H1 (cell line): ENCODE results near the gene PSME4. TPM values are rescaled to one million over a fixed set of nuclear protein-coding genes. Genes with fewer than 3 reads are reported as not detected.

Experiments used
- CTCF ChIA-PET: fragments of 300-600 bp; sonication (Branson Sonifier 250); formaldehyde crosslinking; loops from one replicate; lab custom pipeline; 2021; ENCODE audit not compliant: partially characterized antibody; lab: Charles Lee
- POLR2A ChIA-PET: fragments of 300-600 bp; sonication (Branson Sonifier 250); formaldehyde crosslinking; loops from one replicate; lab custom pipeline; 2021; ENCODE audit warnings: inconsistent platforms; ENCODE audit not compliant: partially characterized antibody; lab: Charles Lee
- DNase-seq, 2 experiments: peaks; one replicate each; pipeline versions ENCODE4 v3.0.0 to v3.0.0-alpha.2; 2010 to 2022; ENCODE audit warnings: low spot score in 2 of 2, low read depth in 1 of 2, mixed read lengths in 1 of 2
- FAIRE-seq: peaks from 2 replicates; lab custom pipeline; 2011; peaks lifted over from hg19 to GRCh38; lab: Jason Lieb, UNC
- H2AFZ ChIP-seq: 2 replicates; pipeline ENCODE4 v1.8.1; 2012; ENCODE audit warnings: low read length, inconsistent platforms
- H2AK5ac ChIP-seq: 2 replicates; pipeline ENCODE4 v1.6.1; 2013; ENCODE audit warnings: low read depth, low read length
- H2BK120ac ChIP-seq: replicated peaks from 2 replicates; pipeline ENCODE3; 2013; ENCODE audit warnings: low read depth, low read length, inconsistent platforms
- H2BK12ac ChIP-seq: 2 replicates; pipeline ENCODE4 v1.6.1; 2013; ENCODE audit warnings: low read depth, low read length
- H2BK15ac ChIP-seq: 2 replicates; pipeline ENCODE4 v1.6.1; 2013; ENCODE audit warnings: low read length
- H2BK20ac ChIP-seq: 2 replicates; pipeline ENCODE4 v1.6.1; 2013; ENCODE audit warnings: low read length
- H2BK5ac ChIP-seq: 2 replicates; pipeline ENCODE4 v1.6.1; 2013; ENCODE audit warnings: low read depth, low read length
- H3K14ac ChIP-seq: 2 replicates; pipeline ENCODE4 v1.6.1; 2013; ENCODE audit warnings: inconsistent platforms; ENCODE audit not compliant: insufficient read length
- H3K18ac ChIP-seq: 2 replicates; pipeline ENCODE4 v1.6.1; 2013; ENCODE audit warnings: low read length; ENCODE audit errors: extremely low read depth
- H3K23ac ChIP-seq: 2 replicates; pipeline ENCODE4 v1.6.1; 2013; ENCODE audit warnings: inconsistent platforms; ENCODE audit not compliant: insufficient read length
- H3K23me2 ChIP-seq: 2 replicates; pipeline ENCODE4 v1.6.1; 2013; ENCODE audit warnings: low read depth, low read length
- H3K27ac ChIP-seq: 2 replicates; pipeline ENCODE4 v1.6.1; 2011; ENCODE audit warnings: low read depth, low read length, inconsistent platforms
- H3K27me3 ChIP-seq, 4 experiments: replicated peaks in 1 of 4; 1 replicate in 1 of 4; 2 replicates in 3 of 4; pipeline versions ENCODE4 v1.6.1 to v1.8.1; 2011 to 2013; ENCODE audit warnings: low read length in 3 of 4, mild to moderate bottlenecking in 3 of 4, inconsistent platforms in 2 of 4, mixed read lengths in 2 of 4, moderate library complexity in 1 of 4; ENCODE audit not compliant: control insufficient read depth in 3 of 4, insufficient read depth in 3 of 4; ENCODE audit errors: extremely low read depth in 1 of 4
- H3K36me3 ChIP-seq, 4 experiments: 2 replicates each; pipeline versions ENCODE4 v1.6.1 to v1.8.1; 2011 to 2013; ENCODE audit warnings: mild to moderate bottlenecking in 4 of 4, low read length in 3 of 4, moderate library complexity in 2 of 4, control low read depth in 1 of 4, inconsistent platforms in 1 of 4; ENCODE audit not compliant: insufficient read depth in 4 of 4, control insufficient read depth in 2 of 4
- H3K4ac ChIP-seq: replicated peaks from 2 replicates; pipeline ENCODE3; 2013; ENCODE audit warnings: low read length, low read depth, mixed read lengths, inconsistent platforms; ENCODE audit not compliant: insufficient read length
- H3K4me1 ChIP-seq, 4 experiments: replicated peaks in 1 of 4; 1 replicate in 1 of 4; 2 replicates in 3 of 4; pipeline versions ENCODE4 v1.6.1 to v1.8.1; 2011 to 2013; ENCODE audit warnings: low read length in 3 of 4, inconsistent platforms in 2 of 4, mixed read lengths in 1 of 4; ENCODE audit not compliant: insufficient read depth in 4 of 4, control insufficient read depth in 3 of 4
- H3K4me2 ChIP-seq, 2 experiments: 2 replicates each; pipeline versions ENCODE4 v1.6.1 to v1.8.1; 2011 to 2013; ENCODE audit warnings: low read depth in 2 of 2, low read length in 2 of 2, control low read depth in 1 of 2, inconsistent platforms in 1 of 2, mild to moderate bottlenecking in 1 of 2; ENCODE audit not compliant: insufficient read depth in 1 of 2
- H3K4me3 ChIP-seq, 4 experiments: fragments of 200-600, 300-600 bp in 1 of 4; sonication (generic), shearing (Covaris generic), sonication (Bioruptor Twin) in 1 of 4; 2 replicates each; pipeline versions ENCODE4 v1.5.1 to v1.8.1; 2011 to 2016; ENCODE audit warnings: low read length in 4 of 4, low read depth in 3 of 4, control low read depth in 2 of 4, inconsistent platforms in 2 of 4, mild to moderate bottlenecking in 2 of 4, mixed read lengths in 1 of 4, moderate library complexity in 1 of 4; ENCODE audit not compliant: insufficient read depth in 2 of 4; ENCODE audit errors: extremely low read depth in 1 of 4
- H3K56ac ChIP-seq: replicated peaks from 2 replicates; pipeline ENCODE3; 2013; ENCODE audit warnings: low read depth, mild to moderate bottlenecking, mixed read lengths, low read length, inconsistent platforms; ENCODE audit not compliant: insufficient read length
- H3K79me1 ChIP-seq: 2 replicates; pipeline ENCODE4 v1.6.1; 2013; ENCODE audit warnings: low read depth, low read length, control low read depth
- H3K79me2 ChIP-seq, 2 experiments: 2 replicates each; pipeline versions ENCODE4 v1.6.1 to v1.8.1; 2012 to 2013; ENCODE audit warnings: low read length in 2 of 2, mild to moderate bottlenecking in 2 of 2, inconsistent platforms in 1 of 2; ENCODE audit not compliant: insufficient read depth in 2 of 2, control insufficient read depth in 1 of 2
- H3K9ac ChIP-seq, 4 experiments: replicated peaks in 1 of 4; 1 replicate in 1 of 4; 2 replicates in 3 of 4; pipeline versions ENCODE4 v1.6.1 to v1.8.1; 2011 to 2013; ENCODE audit warnings: low read depth in 3 of 4, low read length in 3 of 4, control low read depth in 2 of 4, mild to moderate bottlenecking in 2 of 4, moderate library complexity in 2 of 4, inconsistent platforms in 1 of 4; ENCODE audit errors: extremely low read depth in 1 of 4
- H3K9me3 ChIP-seq, 2 experiments: 2 replicates each; pipeline versions ENCODE4 v1.6.1 to v1.8.1; 2012 to 2013; ENCODE audit warnings: mild to moderate bottlenecking in 2 of 2, moderate library complexity in 2 of 2, control low read depth in 1 of 2, inconsistent platforms in 1 of 2, low read depth in 1 of 2, low read length in 1 of 2, mixed read lengths in 1 of 2; ENCODE audit not compliant: insufficient read depth in 2 of 2
- H4K20me1 ChIP-seq, 2 experiments: replicated peaks in 1 of 2; 2 replicates each; pipeline versions ENCODE3 to v1.8.1; 2011 to 2013; ENCODE audit warnings: inconsistent platforms in 2 of 2, low read length in 2 of 2, mild to moderate bottlenecking in 1 of 2; ENCODE audit not compliant: insufficient read depth in 2 of 2, control insufficient read depth in 1 of 2
- H4K5ac ChIP-seq: 2 replicates; pipeline ENCODE4 v1.6.1; 2013; ENCODE audit warnings: low read length, low read depth, mixed read lengths, inconsistent platforms; ENCODE audit not compliant: insufficient read length
- H4K8ac ChIP-seq: 2 replicates; pipeline ENCODE4 v1.8.0; 2013; ENCODE audit warnings: mild to moderate bottlenecking, moderate library complexity, low read length, inconsistent platforms; ENCODE audit not compliant: insufficient read depth; ENCODE audit errors: extremely low read depth
- H4K91ac ChIP-seq: replicated peaks from 2 replicates; pipeline ENCODE3; 2013; ENCODE audit warnings: low read length, mixed read lengths, inconsistent platforms; ENCODE audit not compliant: insufficient read length
- ASH2L ChIP-seq: fragments of 200-600, 300-600 bp; sonication (generic); IDR thresholded peaks from one replicate; pipeline ENCODE4 v1.7.1; 2017; ENCODE audit warnings: low read length
- BRCA1 ChIP-seq: IDR thresholded peaks from 2 replicates; pipeline ENCODE4 v1.6.1; 2012; ENCODE audit warnings: low read depth, low read length, improper control_type of control experiment
- EP300 ChIP-seq, 2 experiments: IDR thresholded peaks; 1 replicate in 1 of 2; 2 replicates in 1 of 2; pipeline ENCODE4 v1.6.1; 2011 to 2012; ENCODE audit warnings: low read depth in 2 of 2, low read length in 2 of 2, mild to moderate bottlenecking in 2 of 2, borderline replicate concordance in 1 of 2, inconsistent platforms in 1 of 2, moderate library complexity in 1 of 2
- POLR2A ChIP-seq, 2 experiments: IDR thresholded peaks; 1 replicate in 1 of 2; 2 replicates in 1 of 2; pipeline ENCODE4 v1.6.1; 2011; ENCODE audit warnings: low read depth in 2 of 2, low read length in 2 of 2, mild to moderate bottlenecking in 2 of 2; ENCODE audit errors: control extremely low read depth in 1 of 2
- SIRT6 ChIP-seq: IDR thresholded peaks from one replicate; pipeline ENCODE4 v1.7.1; 2012; ENCODE audit warnings: low read length, inconsistent platforms
- TAF7 ChIP-seq: optimal IDR thresholded peaks from 2 replicates; pipeline ENCODE3; 2011; ENCODE audit warnings: low read depth, mild to moderate bottlenecking, inconsistent platforms, low read length, moderate library complexity, borderline replicate concordance
- TCF12 ChIP-seq: IDR thresholded peaks from 2 replicates; pipeline ENCODE4 v1.6.1; 2011; ENCODE audit warnings: low read depth, mild to moderate bottlenecking, low read length
- WGBS, 2 experiments: shearing (Covaris generic) in 1 of 2; methylation state at CpG; one replicate each; pipeline versions ENCODE4 v1.1.6 to v1.1.7; 2013 to 2015; ENCODE audit warnings: low lambda C conversion rate in 2 of 2, mixed read lengths in 2 of 2, inconsistent platforms in 1 of 2, low coverage in 1 of 2, missing lambda C conversion rate in 1 of 2; ENCODE audit not compliant: insufficient replicate concordance in 2 of 2, insufficient coverage in 1 of 2, insufficient read length in 1 of 2; ENCODE audit errors: extremely low coverage in 1 of 2, missing lambda C conversion rate in 1 of 2; 5-methylcytosine and 5-hydroxymethylcytosine counted together
- polyA plus RNA-seq, 7 experiments: library from polyadenylated mRNA; depleted of rRNA in 3 of 7; stranded (reverse) in 5 of 7; unstranded in 2 of 7; fragments of >200 nt in 5 of 7; fragments of 200-250 nt in 2 of 7; gene quantifications; 1 replicate in 5 of 7; 2 replicates in 1 of 7; 4 replicates in 1 of 7; pipeline versions ENCODE4 v1.2.1 to v1.2.3, GENCODE V29; 2011 to 2013; ENCODE audit warnings: missing spikeins in 2 of 7, mixed read lengths in 2 of 7
- total RNA-seq: library from RNA; stranded (reverse); fragmentation: NEBNext Ultra II Directional; extraction: Animal tissue kit (Norgen Biotek cat#: 25700); gene quantifications from 2 replicates; pipeline ENCODE4 v1.2.1, GENCODE V29; 2021
- TF ChIP-seq, protein P1 (sequence below): IDR thresholded peaks from 2 replicates; pipeline ENCODE4 v1.6.1; 2012; ENCODE audit warnings: inconsistent platforms

PSME4 gene
- total and polyA plus RNA-seq, 2 of the 8 experiments (the other 6 are each of a cell fraction or from before 2014, with no cell fraction given) = 42.2 to 116 TPM

DNA sequence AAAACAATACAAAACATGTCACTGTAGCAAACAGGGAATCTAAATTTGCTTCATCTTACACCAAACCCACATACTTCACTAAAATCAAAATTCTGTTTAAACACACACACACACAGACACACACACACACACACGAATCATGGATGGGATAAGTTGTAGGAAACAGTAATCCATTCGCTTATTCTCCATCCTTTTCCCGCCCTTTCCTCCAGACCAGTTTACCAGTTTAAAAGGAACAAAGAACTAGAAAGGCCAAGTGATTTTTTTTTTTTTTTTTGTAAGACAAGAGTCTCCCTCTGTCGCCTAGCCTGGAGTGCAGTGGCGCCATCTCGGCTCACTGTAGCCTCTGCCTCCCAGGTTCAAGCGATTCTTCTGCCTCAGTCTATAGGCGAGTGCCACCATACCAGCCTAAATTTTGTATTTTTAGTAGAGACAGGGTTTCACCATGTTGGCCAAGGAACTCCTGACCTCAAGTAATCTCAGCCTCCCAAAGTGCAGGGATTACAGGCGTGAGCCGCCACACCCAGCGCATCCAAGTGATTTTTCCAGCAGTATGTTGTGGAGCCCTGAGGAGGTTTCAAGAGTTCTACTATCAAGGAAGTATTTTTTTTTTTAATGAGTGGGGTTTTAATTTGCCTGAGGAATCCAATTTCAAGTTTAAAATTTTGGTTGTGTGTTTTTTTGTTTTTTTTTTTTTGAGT lies 5.7 kb downstream of the PSME4 start:
- Histone ChIP-seq H2BK20ac (no peak overlapping the region), H3K56ac (no peak overlapping the region), H3K4me3 (no peak overlapping the region; a peak in 1 of 8 replicates), H2BK12ac (no peak overlapping the region), H3K4me1 (peaks cover 1 to 17% (median 11%) of the 10 kb centered on the region in 4 experiments; a peak in 6 of 7 replicates), H4K20me1 (peaks cover 6 to 8% of the 10 kb centered on the region in 2 experiments), H2BK5ac (0 out of 2 replicates have a peak overlapping the region, but pooled peaks have one; percentile 18), H2AFZ (no peak overlapping the region), H3K36me3 (no peaks in the 10 kb centered on the region), H3K79me1 (no peaks in the 10 kb centered on the region; the same call in 1 of the 2 replicates), H3K27ac (no peak overlapping the region), H3K4me2 (peak overlapping the region in 1 of 2 experiments; percentile 37; a peak in 1 of 4 replicates), H3K23ac (no peak overlapping the region), H3K9ac (no peak overlapping the region), H2BK120ac (no peak overlapping the region), H4K8ac (no peak overlapping the region), H3K27me3 (no peaks in the 10 kb centered on the region), H3K23me2 (peaks cover 3% of the 10 kb centered on the region), H2BK15ac (no peak overlapping the region), H3K9me3 (no peaks in the 10 kb centered on the region), H3K18ac (no peak overlapping the region), H3K14ac (no peak overlapping the region), H4K5ac (no peak overlapping the region), H4K91ac (no peak overlapping the region), H3K4ac (no peak overlapping the region), H3K79me2 (peaks cover 36 to 100% of the 10 kb centered on the region in 2 experiments), H2AK5ac (no peak overlapping the region)
- FAIRE-seq (no peak), DNase-seq (no peak)
- 75% methylated on average over 11 of the region's 11 CpGs; no CpG with 5 or more reads in 1 of the 2 experiments for WGBS, 2 experiments
- TF ChIP-seq, protein P1, sequence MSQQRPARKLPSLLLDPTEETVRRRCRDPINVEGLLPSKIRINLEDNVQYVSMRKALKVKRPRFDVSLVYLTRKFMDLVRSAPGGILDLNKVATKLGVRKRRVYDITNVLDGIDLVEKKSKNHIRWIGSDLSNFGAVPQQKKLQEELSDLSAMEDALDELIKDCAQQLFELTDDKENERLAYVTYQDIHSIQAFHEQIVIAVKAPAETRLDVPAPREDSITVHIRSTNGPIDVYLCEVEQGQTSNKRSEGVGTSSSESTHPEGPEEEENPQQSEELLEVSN = peak; percentile 68
- TF ChIP-seq SIRT6 (no peak), TCF12 (no peak), TAF7 (no peak), EP300 (IDR thresholded peaks at IDR 0.05; ENCODE audit: borderline replicate concordance in 1 of 2, low read depth in 2 of 2, low read length in 2 of 2) (no peak), POLR2A (IDR thresholded peaks at IDR 0.05; ENCODE audit: control extremely low read depth in 1 of 2, low read depth in 2 of 2, low read length in 2 of 2) (no peak), BRCA1 (no peak), ASH2L (no peak)
- CTCF ChIA-PET = no interaction called here
- POLR2A ChIA-PET = interaction anchor here (0.6 kb wide), 1 partner anchor 552 kb away, joined by 3 read pairs; no protein-coding TSS in a partner anchor
